Calu3 (cell line): ENCODE results near the gene STIP1. TPM values are rescaled to one million over a fixed set of nuclear protein-coding genes. Genes with fewer than 3 reads are reported as not detected.
A peak's percentile ranks its signal among the peaks of the same experiment; 100 is the strongest.

Source experiments
- BruUV-seq: library from RNA; stranded (reverse); fragments of 400-500 nt; replicated peaks from 2 replicates; lab custom pipeline; 2021; lab: Mats Ljungman, UMichigan
- CTCF ChIA-PET: fragments of 300-600 bp; sonication (Branson Sonifier 250); formaldehyde crosslinking; loops from one replicate; lab custom pipeline; 2022; ENCODE audit warnings: antibody characterized with exemption; lab: Charles Lee
- DNase-seq: peaks from one replicate; pipeline ENCODE4 v3.0.0; 2022
- H3K27ac Mint-ChIP-seq: one replicate; pipeline ENCODE4 v1.8.0; 2022; ENCODE audit warnings: mixed read lengths; ENCODE audit not compliant: unreplicated experiment
- H3K27me3 Mint-ChIP-seq: one replicate; pipeline ENCODE4 v1.8.0; 2022; ENCODE audit warnings: mixed read lengths; ENCODE audit not compliant: unreplicated experiment
- H3K36me3 Mint-ChIP-seq: one replicate; pipeline ENCODE4 v1.8.0; 2022; ENCODE audit warnings: mild to moderate bottlenecking, moderate library complexity, mixed read lengths; ENCODE audit not compliant: insufficient read depth, unreplicated experiment
- H3K4me1 Mint-ChIP-seq: one replicate; pipeline ENCODE4 v1.8.0; 2022; ENCODE audit warnings: mild to moderate bottlenecking, low read depth, mixed read lengths; ENCODE audit not compliant: unreplicated experiment
- H3K4me3 Mint-ChIP-seq: one replicate; pipeline ENCODE4 v1.8.0; 2022; ENCODE audit warnings: mild to moderate bottlenecking, low read depth, moderate library complexity, mixed read lengths; ENCODE audit not compliant: unreplicated experiment
- H3K9me3 Mint-ChIP-seq: one replicate; pipeline ENCODE4 v1.8.0; 2022; ENCODE audit warnings: low read depth, mixed read lengths; ENCODE audit not compliant: unreplicated experiment
- intact Hi-C: fragments of 100-400 bp; cut with micrococcal nuclease; formaldehyde crosslinking; loops from one replicate; pipeline ENCODE4 v1.10.0; 2022; ENCODE audit not compliant: unreplicated experiment
- total RNA-seq: library from RNA; stranded (reverse); gene quantifications from 2 replicates; pipeline ENCODE4 v1.2.3, GENCODE V29; 2022
- TF ChIP-seq, protein P1 (sequence below): fragments of 200-600 bp; IDR thresholded peaks from one replicate; pipeline ENCODE4 v1.8.0; 2022; ENCODE audit warnings: antibody characterized with exemption; ENCODE audit not compliant: unreplicated experiment

STIP1 gene
- total RNA-seq, 1 experiment from 2014 or later = 391 TPM

GRCh38 chr11:64201543-64201942, 15.6 kb downstream of the STIP1 start:
- no peak overlapping the region for H3K4me3 Mint-ChIP-seq
- CTCF ChIA-PET = no interaction called here
- H3K27ac Mint-ChIP-seq = peak overlapping the region; percentile 54
- H3K9me3 Mint-ChIP-seq = no peaks in the 10 kb centered on the region
- H3K36me3 Mint-ChIP-seq = peaks cover 93% of the 10 kb centered on the region
- no peak for DNase-seq
- peaks cover 9% of the 10 kb centered on the region for H3K4me1 Mint-ChIP-seq
- no peaks in the 10 kb centered on the region for H3K27me3 Mint-ChIP-seq
- intact Hi-C loops = no loop called here
- TF ChIP-seq, protein P1, sequence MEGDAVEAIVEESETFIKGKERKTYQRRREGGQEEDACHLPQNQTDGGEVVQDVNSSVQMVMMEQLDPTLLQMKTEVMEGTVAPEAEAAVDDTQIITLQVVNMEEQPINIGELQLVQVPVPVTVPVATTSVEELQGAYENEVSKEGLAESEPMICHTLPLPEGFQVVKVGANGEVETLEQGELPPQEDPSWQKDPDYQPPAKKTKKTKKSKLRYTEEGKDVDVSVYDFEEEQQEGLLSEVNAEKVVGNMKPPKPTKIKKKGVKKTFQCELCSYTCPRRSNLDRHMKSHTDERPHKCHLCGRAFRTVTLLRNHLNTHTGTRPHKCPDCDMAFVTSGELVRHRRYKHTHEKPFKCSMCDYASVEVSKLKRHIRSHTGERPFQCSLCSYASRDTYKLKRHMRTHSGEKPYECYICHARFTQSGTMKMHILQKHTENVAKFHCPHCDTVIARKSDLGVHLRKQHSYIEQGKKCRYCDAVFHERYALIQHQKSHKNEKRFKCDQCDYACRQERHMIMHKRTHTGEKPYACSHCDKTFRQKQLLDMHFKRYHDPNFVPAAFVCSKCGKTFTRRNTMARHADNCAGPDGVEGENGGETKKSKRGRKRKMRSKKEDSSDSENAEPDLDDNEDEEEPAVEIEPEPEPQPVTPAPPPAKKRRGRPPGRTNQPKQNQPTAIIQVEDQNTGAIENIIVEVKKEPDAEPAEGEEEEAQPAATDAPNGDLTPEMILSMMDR = no peak
- no TSS peak for BruUV-seq

DNA sequence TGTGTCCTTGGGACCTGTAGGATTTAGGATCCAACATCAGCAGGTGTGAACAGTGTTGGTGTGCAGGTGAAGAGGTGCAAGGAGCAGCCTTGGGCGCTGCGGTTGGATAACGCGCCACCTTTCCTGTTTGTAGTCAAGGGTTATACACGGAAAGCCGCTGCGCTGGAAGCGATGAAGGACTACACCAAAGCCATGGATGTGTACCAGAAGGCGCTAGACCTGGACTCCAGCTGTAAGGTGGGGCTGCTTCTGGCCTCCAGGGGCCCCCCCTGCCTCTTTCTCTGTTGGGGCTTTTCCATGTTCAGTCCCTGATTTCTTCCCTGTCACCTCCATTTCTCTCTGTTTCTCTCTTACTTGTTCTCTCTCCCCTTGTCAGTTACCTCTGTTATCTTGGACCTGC, 17.0 kb downstream of the STIP1 start:
- peaks cover 9% of the 10 kb centered on the region for H3K4me1 Mint-ChIP-seq
- intact Hi-C loops = no loop called here
- CTCF ChIA-PET = no interaction called here
- TF ChIP-seq, protein P1 = no peak
- no peaks in the 10 kb centered on the region for H3K27me3 Mint-ChIP-seq
- H3K36me3 Mint-ChIP-seq = peaks cover 85% of the 10 kb centered on the region
- H3K9me3 Mint-ChIP-seq = no peaks in the 10 kb centered on the region
- BruUV-seq = no TSS peak
- no peak overlapping the region for H3K27ac Mint-ChIP-seq
- no peak overlapping the region for H3K4me3 Mint-ChIP-seq
- DNase-seq = no peak

GRCh38 chr11:64203421-64204079, 17.6 kb downstream of the STIP1 start:
- no peak overlapping the region for H3K27ac Mint-ChIP-seq
- DNase-seq = no peak
- BruUV-seq = no TSS peak
- no peak overlapping the region for H3K4me3 Mint-ChIP-seq
- peaks cover 85% of the 10 kb centered on the region for H3K36me3 Mint-ChIP-seq
- CTCF ChIA-PET = interaction anchor here (0.5 to 1.5 kb wide), 3 partner anchors 12 to 37 kb away, joined by 4 to 6 read pairs (median 5); partner anchors contain the start of gene STIP1
- H3K9me3 Mint-ChIP-seq = no peaks in the 10 kb centered on the region
- H3K27me3 Mint-ChIP-seq = no peaks in the 10 kb centered on the region
- intact Hi-C loops = no loop called here
- peaks cover 9% of the 10 kb centered on the region for H3K4me1 Mint-ChIP-seq
- TF ChIP-seq, protein P1 = no peak

- CTCF ChIA-PET = interaction anchor here (0.5 to 1.9 kb wide), 13 partner anchors 13 to 151 kb away, joined by 3 to 16 read pairs (median 4); partner anchors contain the start of genes PLCB3, PRDX5, STIP1 and TRMT112
- H3K4me3 Mint-ChIP-seq = no peak overlapping the region
- H3K27ac Mint-ChIP-seq = peak overlapping the region; percentile 31
- TF ChIP-seq, protein P1 = no peak
- H3K36me3 Mint-ChIP-seq = peaks cover 85% of the 10 kb centered on the region
- DNase-seq = no peak
- intact Hi-C loops = no loop called here
- TSS peak; percentile 95 for BruUV-seq
- H3K9me3 Mint-ChIP-seq = no peaks in the 10 kb centered on the region
- H3K27me3 Mint-ChIP-seq = no peaks in the 10 kb centered on the region
- H3K4me1 Mint-ChIP-seq = peaks cover 9% of the 10 kb centered on the region
Observed at GRCh38 chr11:64204080-64204440, 18.1 kb downstream of the STIP1 start.
